HCT116 (cell line): ENCODE results near the gene SLC7A1. TPM values are rescaled to one million over a fixed set of nuclear protein-coding genes. Genes with fewer than 3 reads are reported as not detected.

Experiments
- ATAC-seq: fragments of 200-7000 bp; cut with Tn5 transposase; 2 replicates; pipeline ENCODE4 v1.9.1; 2020; ENCODE audit warnings: mild to moderate bottlenecking, moderate library complexity
- BruUV-seq: library from RNA; stranded (reverse); fragments of 400-500 nt; replicated peaks from 2 replicates; lab custom pipeline; 2021; lab: Mats Ljungman, UMichigan
- CTCF ChIA-PET: fragments of 300-600 bp; sonication (Branson Sonifier 250); formaldehyde crosslinking; loops from one replicate; lab custom pipeline; 2021; ENCODE audit warnings: antibody characterized with exemption; lab: Charles Lee
- POLR2A ChIA-PET: fragments of 300-600, 350-600 bp; sonication (Branson Sonifier 250); formaldehyde crosslinking; loops from one replicate; lab custom pipeline; 2021; ENCODE audit warnings: antibody characterized with exemption; lab: Charles Lee
- RAD21 ChIA-PET, 2 experiments: fragments of 300-600 bp; sonication (Branson Sonifier 250); formaldehyde crosslinking; loops; one replicate each; lab custom pipeline; 2023; ENCODE audit warnings: low total read pairs in 2 of 2; ENCODE audit not compliant: uncharacterized antibody in 2 of 2, unreplicated experiment in 2 of 2, low non-redundant PET in 1 of 2; lab: Charles Lee
- DNase-seq: peaks from one replicate; pipeline ENCODE4 v3.0.0-alpha.2; 2010; ENCODE audit warnings: low read depth, low spot score
- H2AFZ ChIP-seq: fragments of 200-600 bp; shearing (Covaris generic), sonication (generic); 2 replicates; pipeline ENCODE4 v1.6.1; 2017; ENCODE audit warnings: low read depth, mixed run types, mixed read lengths, antibody characterized with exemption, low read length; ENCODE audit not compliant: poor library complexity, severe bottlenecking
- H3K27ac ChIP-seq: 2 replicates; pipeline ENCODE4 v1.5.1; 2012; ENCODE audit warnings: low read depth, low read length
- H3K27me3 ChIP-seq: fragments of 200-600 bp; sonication (generic); 2 replicates; pipeline ENCODE4 v1.6.1; 2016; ENCODE audit warnings: mixed run types, low read length, mixed read lengths; ENCODE audit not compliant: insufficient read depth
- H3K36me3 ChIP-seq, 2 experiments: fragments of 200-500 bp in 1 of 2; fragments of 200-600 bp in 1 of 2; sonication (Bioruptor generic) in 1 of 2; sonication (generic) in 1 of 2; 2 replicates each; pipeline versions ENCODE4 v1.5.1 to v1.6.1; 2014 to 2016; ENCODE audit warnings: low read length in 2 of 2, inconsistent platforms in 1 of 2, mixed read lengths in 1 of 2, mixed run types in 1 of 2; ENCODE audit not compliant: insufficient read depth in 2 of 2, control insufficient read depth in 1 of 2
- H3K4me1 ChIP-seq, 2 experiments: fragments of 200-600 bp in 1 of 2; sonication (generic) in 1 of 2; 2 replicates each; pipeline versions ENCODE4 v1.5.1 to v1.6.1; 2012 to 2017; ENCODE audit warnings: low read length in 2 of 2, inconsistent platforms in 1 of 2, mild to moderate bottlenecking in 1 of 2, mixed read lengths in 1 of 2, mixed run types in 1 of 2, moderate library complexity in 1 of 2; ENCODE audit not compliant: insufficient read depth in 2 of 2, control insufficient read depth in 1 of 2
- H3K4me2 ChIP-seq: fragments of 200-600 bp; sonication (generic); 2 replicates; pipeline ENCODE4 v1.6.1; 2017; ENCODE audit warnings: mixed run types, low read length, mixed read lengths
- H3K4me3 ChIP-seq, 2 experiments: fragments of 200-600 bp in 1 of 2; sonication (generic) in 1 of 2; replicated peaks in 1 of 2; 2 replicates each; pipeline ENCODE4 v1.5.1; 2011 to 2016; ENCODE audit warnings: low read length in 2 of 2, control low read depth in 1 of 2, low read depth in 1 of 2, mild to moderate bottlenecking in 1 of 2, mixed read lengths in 1 of 2, mixed run types in 1 of 2
- H3K79me2 ChIP-seq: fragments of 200-600 bp; sonication (generic); 2 replicates; pipeline ENCODE4 v1.6.1; 2017; ENCODE audit warnings: mild to moderate bottlenecking, mixed run types, low read length, moderate library complexity, mixed read lengths; ENCODE audit not compliant: insufficient read depth
- H3K9ac ChIP-seq: fragments of 200-600 bp; sonication (generic); 2 replicates; pipeline ENCODE4 v1.6.1; 2016; ENCODE audit warnings: low read length, mixed read lengths
- H3K9me2 ChIP-seq: fragments of 200-600 bp; sonication (generic), shearing (Covaris generic); 2 replicates; pipeline ENCODE4 v1.6.1; 2017; ENCODE audit warnings: mixed run types, mild to moderate bottlenecking, moderate library complexity; ENCODE audit not compliant: insufficient read depth
- H3K9me3 ChIP-seq, 2 experiments: fragments of 200-500 bp in 1 of 2; fragments of 200-600 bp in 1 of 2; sonication (Bioruptor generic) in 1 of 2; sonication (generic) in 1 of 2; 2 replicates each; pipeline ENCODE4 v1.6.1; 2014 to 2017; ENCODE audit warnings: low read length in 2 of 2, mixed read lengths in 2 of 2, inconsistent platforms in 1 of 2, low read depth in 1 of 2, mild to moderate bottlenecking in 1 of 2, mixed run types in 1 of 2, moderate library complexity in 1 of 2; ENCODE audit not compliant: control insufficient read depth in 1 of 2, insufficient read depth in 1 of 2
- H4K20me1 ChIP-seq: fragments of 200-600 bp; sonication (generic), shearing (Covaris generic); 2 replicates; pipeline ENCODE4 v1.6.1; 2017; ENCODE audit warnings: mixed run types, mild to moderate bottlenecking, moderate library complexity; ENCODE audit not compliant: insufficient read depth
- CBX3 ChIP-seq: IDR thresholded peaks from 2 replicates; pipeline ENCODE4 v1.6.1; 2012; ENCODE audit warnings: low read depth
- CEBPB ChIP-seq: IDR thresholded peaks from 2 replicates; pipeline ENCODE4 v1.6.1; 2012; ENCODE audit warnings: low read depth
- ELF1 ChIP-seq: IDR thresholded peaks from 2 replicates; pipeline ENCODE4 v1.6.1; 2012; ENCODE audit warnings: low read depth, borderline replicate concordance
- EZH2 ChIP-seq: fragments of 200-600 bp; sonication (generic); IDR thresholded peaks from 2 replicates; pipeline ENCODE4 v1.6.1; 2017; ENCODE audit warnings: antibody characterized with exemption, mixed run types
- EZH2phosphoT487 ChIP-seq: fragments of 200-600 bp; IDR thresholded peaks from 2 replicates; pipeline ENCODE4 v1.6.1; 2018; ENCODE audit warnings: antibody characterized with exemption, borderline replicate concordance
- FOSL1 ChIP-seq: IDR thresholded peaks from 2 replicates; pipeline ENCODE4 v1.6.1; 2012; ENCODE audit warnings: low read depth
- JUND ChIP-seq: IDR thresholded peaks from 2 replicates; pipeline ENCODE4 v1.6.1; 2012
- POLR2AphosphoS5 ChIP-seq: IDR thresholded peaks from 2 replicates; pipeline ENCODE4 v1.6.1; 2011; ENCODE audit warnings: mild to moderate bottlenecking, low read depth, low read length, moderate library complexity
- SIN3A ChIP-seq: IDR thresholded peaks from 2 replicates; pipeline ENCODE4 v1.6.1; 2012; ENCODE audit warnings: low read depth
- SP1 ChIP-seq: IDR thresholded peaks from 2 replicates; pipeline ENCODE4 v1.6.1; 2012; ENCODE audit warnings: low read depth
- SRF ChIP-seq: IDR thresholded peaks from 2 replicates; pipeline ENCODE4 v1.6.1; 2012; ENCODE audit warnings: low read depth
- TCF7L2 ChIP-seq: IDR thresholded peaks from 2 replicates; pipeline ENCODE4 v1.7.0; 2011; ENCODE audit warnings: borderline replicate concordance, inconsistent platforms; ENCODE audit not compliant: insufficient read depth, insufficient read length; ENCODE audit errors: extremely low read depth
- ZFX ChIP-seq: fragments of 450-650 bp; IDR thresholded peaks from 2 replicates; pipeline ENCODE4 v1.6.1; 2017
- ZNF274 ChIP-seq: fragments of 200-500 bp; sonication (Bioruptor generic); IDR thresholded peaks from 2 replicates; pipeline ENCODE4 v1.6.1; 2014; ENCODE audit warnings: mild to moderate bottlenecking, low read depth, low read length, inconsistent platforms
- intact Hi-C: fragments of 100-400 bp; cut with micrococcal nuclease; formaldehyde crosslinking; loops from 2 replicates; pipeline ENCODE4 v1.10.0; 2022
- total RNA-seq: library from RNA; stranded (reverse); gene quantifications from one replicate; pipeline ENCODE4 v1.2.1, GENCODE V29; 2021; ENCODE audit not compliant: unreplicated experiment
- TF ChIP-seq, protein P1 (sequence below): IDR thresholded peaks from 2 replicates; pipeline ENCODE4 v1.6.1; 2012
- TF ChIP-seq, protein P2 (sequence below), 3 experiments: fragments of 200-600 bp in 1 of 3; sonication (generic) in 1 of 3; IDR thresholded peaks in 2 of 3; conservative IDR thresholded peaks in 1 of 3; 2 replicates each; pipeline ENCODE4 v1.5.1; 2012 to 2017; ENCODE audit warnings: low read depth in 2 of 3, low read length in 2 of 3, antibody characterized with exemption in 1 of 3, borderline replicate concordance in 1 of 3, control low read depth in 1 of 3, mild to moderate bottlenecking in 1 of 3, mixed read lengths in 1 of 3, mixed run types in 1 of 3, moderate library complexity in 1 of 3; ENCODE audit not compliant: insufficient read depth in 1 of 3
- TF ChIP-seq, protein P3 (sequence below): IDR thresholded peaks from 2 replicates; pipeline ENCODE4 v1.6.1; 2012; ENCODE audit warnings: low read depth

Gene SLC7A1
- total RNA-seq, 1 experiment from 2014 or later = 124 TPM

DNA sequence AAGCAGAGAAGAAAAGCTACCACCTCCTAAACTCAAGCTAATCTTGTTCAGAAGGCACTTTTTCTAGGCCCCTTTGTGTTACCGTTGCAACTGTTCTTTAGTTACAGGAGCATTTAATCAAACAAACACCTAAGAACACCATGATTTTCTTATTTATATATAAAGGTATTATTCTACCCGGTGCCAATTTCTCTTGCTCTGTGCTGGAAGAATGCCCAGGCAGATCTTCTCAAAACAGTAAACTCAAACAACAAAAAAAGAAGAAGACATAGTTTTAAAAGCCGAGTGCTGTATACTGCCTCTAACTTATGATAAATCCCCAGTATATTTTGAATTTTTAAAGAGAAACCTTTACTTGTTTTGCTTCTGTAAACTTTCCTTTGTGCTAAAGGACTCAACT lies 20.4 kb downstream of the SLC7A1 start:
- Histone ChIP-seq H3K36me3 (no peaks in the 10 kb centered on the region), H3K27ac (no peak overlapping the region), H3K4me2 (no peak overlapping the region), H3K9me3 (no peaks in the 10 kb centered on the region), H3K4me3 (no peak overlapping the region), H3K27me3 (no peaks in the 10 kb centered on the region), H3K9me2 (no peaks in the 10 kb centered on the region), H3K9ac (no peak overlapping the region), H2AFZ (no peak overlapping the region), H3K4me1 (no peaks in the 10 kb centered on the region), H4K20me1 (peaks cover 15% of the 10 kb centered on the region; the same call in 1 of the 2 replicates), H3K79me2 (peaks cover 99% of the 10 kb centered on the region)
- intact Hi-C loops = no loop called here
- RAD21 ChIA-PET = no interaction called here
- ATAC-seq = no peak
- DNase-seq = no peak
- no TSS peak for BruUV-seq
- TF ChIP-seq CBX3 (no peak), CEBPB (no peak), FOSL1 (no peak), ZNF274 (no peak), SRF (no peak), POLR2AphosphoS5 (no peak), SP1 (no peak), ZFX (no peak), TCF7L2 (no peak), EZH2 (no peak), JUND (no peak), EZH2phosphoT487 (no peak), SIN3A (no peak), ELF1 (no peak)
- TF ChIP-seq, protein P1, sequence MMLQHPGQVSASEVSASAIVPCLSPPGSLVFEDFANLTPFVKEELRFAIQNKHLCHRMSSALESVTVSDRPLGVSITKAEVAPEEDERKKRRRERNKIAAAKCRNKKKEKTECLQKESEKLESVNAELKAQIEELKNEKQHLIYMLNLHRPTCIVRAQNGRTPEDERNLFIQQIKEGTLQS = no peak
- TF ChIP-seq, protein P2, sequence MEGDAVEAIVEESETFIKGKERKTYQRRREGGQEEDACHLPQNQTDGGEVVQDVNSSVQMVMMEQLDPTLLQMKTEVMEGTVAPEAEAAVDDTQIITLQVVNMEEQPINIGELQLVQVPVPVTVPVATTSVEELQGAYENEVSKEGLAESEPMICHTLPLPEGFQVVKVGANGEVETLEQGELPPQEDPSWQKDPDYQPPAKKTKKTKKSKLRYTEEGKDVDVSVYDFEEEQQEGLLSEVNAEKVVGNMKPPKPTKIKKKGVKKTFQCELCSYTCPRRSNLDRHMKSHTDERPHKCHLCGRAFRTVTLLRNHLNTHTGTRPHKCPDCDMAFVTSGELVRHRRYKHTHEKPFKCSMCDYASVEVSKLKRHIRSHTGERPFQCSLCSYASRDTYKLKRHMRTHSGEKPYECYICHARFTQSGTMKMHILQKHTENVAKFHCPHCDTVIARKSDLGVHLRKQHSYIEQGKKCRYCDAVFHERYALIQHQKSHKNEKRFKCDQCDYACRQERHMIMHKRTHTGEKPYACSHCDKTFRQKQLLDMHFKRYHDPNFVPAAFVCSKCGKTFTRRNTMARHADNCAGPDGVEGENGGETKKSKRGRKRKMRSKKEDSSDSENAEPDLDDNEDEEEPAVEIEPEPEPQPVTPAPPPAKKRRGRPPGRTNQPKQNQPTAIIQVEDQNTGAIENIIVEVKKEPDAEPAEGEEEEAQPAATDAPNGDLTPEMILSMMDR (IDR thresholded peaks at IDR 0.05 in 2 of 3, conservative IDR thresholded peaks at IDR 0.05 in 1 of 3; ENCODE audit: borderline replicate concordance in 1 of 3, insufficient read depth in 1 of 3, low read depth in 2 of 3, low read length in 2 of 3) = no peak
- TF ChIP-seq, protein P3, sequence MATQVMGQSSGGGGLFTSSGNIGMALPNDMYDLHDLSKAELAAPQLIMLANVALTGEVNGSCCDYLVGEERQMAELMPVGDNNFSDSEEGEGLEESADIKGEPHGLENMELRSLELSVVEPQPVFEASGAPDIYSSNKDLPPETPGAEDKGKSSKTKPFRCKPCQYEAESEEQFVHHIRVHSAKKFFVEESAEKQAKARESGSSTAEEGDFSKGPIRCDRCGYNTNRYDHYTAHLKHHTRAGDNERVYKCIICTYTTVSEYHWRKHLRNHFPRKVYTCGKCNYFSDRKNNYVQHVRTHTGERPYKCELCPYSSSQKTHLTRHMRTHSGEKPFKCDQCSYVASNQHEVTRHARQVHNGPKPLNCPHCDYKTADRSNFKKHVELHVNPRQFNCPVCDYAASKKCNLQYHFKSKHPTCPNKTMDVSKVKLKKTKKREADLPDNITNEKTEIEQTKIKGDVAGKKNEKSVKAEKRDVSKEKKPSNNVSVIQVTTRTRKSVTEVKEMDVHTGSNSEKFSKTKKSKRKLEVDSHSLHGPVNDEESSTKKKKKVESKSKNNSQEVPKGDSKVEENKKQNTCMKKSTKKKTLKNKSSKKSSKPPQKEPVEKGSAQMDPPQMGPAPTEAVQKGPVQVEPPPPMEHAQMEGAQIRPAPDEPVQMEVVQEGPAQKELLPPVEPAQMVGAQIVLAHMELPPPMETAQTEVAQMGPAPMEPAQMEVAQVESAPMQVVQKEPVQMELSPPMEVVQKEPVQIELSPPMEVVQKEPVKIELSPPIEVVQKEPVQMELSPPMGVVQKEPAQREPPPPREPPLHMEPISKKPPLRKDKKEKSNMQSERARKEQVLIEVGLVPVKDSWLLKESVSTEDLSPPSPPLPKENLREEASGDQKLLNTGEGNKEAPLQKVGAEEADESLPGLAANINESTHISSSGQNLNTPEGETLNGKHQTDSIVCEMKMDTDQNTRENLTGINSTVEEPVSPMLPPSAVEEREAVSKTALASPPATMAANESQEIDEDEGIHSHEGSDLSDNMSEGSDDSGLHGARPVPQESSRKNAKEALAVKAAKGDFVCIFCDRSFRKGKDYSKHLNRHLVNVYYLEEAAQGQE = no peak
- POLR2A ChIA-PET = no interaction called here
- CTCF ChIA-PET = no interaction called here
